HepG2 (cell line): ENCODE data around the gene APOD. TPM values are rescaled to one million over a fixed set of nuclear protein-coding genes. Genes with fewer than 3 reads are reported as not detected.
A peak's percentile ranks its signal among the peaks of the same experiment; 100 is the strongest.

Source experiments
- BRD4 ChIP-seq: sonication (generic); formaldehyde crosslinking; IDR thresholded peaks from 2 replicates; pipeline ENCODE4 v1.4.0; 2020; ENCODE audit warnings: missing genetic modification reagents
- DNMT3B ChIP-seq: conservative IDR thresholded peaks from 2 replicates; pipeline ENCODE4 v1.6.1; 2016; ENCODE audit warnings: missing biosample characterization, control low read depth
- GABPA ChIP-seq, 2 experiments: IDR thresholded peaks; 2 replicates each; pipeline ENCODE4 v1.6.1; 2011 to 2016; ENCODE audit warnings: low read depth in 2 of 2, low read length in 1 of 2, missing biosample characterization in 1 of 2, missing genetic modification characterization in 1 of 2
- HDAC6 ChIP-seq: fragments of 200-600 bp; sonication (generic); IDR thresholded peaks from 2 replicates; pipeline ENCODE4 v1.7.0; 2017; ENCODE audit warnings: mild to moderate bottlenecking, antibody characterized with exemption, low read length, low read depth
- HNF4A ChIP-seq: sonication (generic); formaldehyde crosslinking; IDR thresholded peaks from 2 replicates; pipeline ENCODE4 v1.4.0; 2020; ENCODE audit warnings: missing genetic modification reagents
- JUNB ChIP-seq: sonication (generic); formaldehyde crosslinking; IDR thresholded peaks from 2 replicates; pipeline ENCODE4 v1.8.0; 2022; ENCODE audit warnings: missing genetic modification reagents, mild to moderate bottlenecking, borderline replicate concordance
- MTA1 ChIP-seq: sonication (generic); formaldehyde crosslinking; IDR thresholded peaks from 2 replicates; pipeline ENCODE4 v1.4.0; 2020; ENCODE audit warnings: missing genetic modification reagents, mild to moderate bottlenecking, borderline replicate concordance
- RBAK ChIP-seq: sonication (generic); formaldehyde crosslinking; IDR thresholded peaks from 2 replicates; pipeline ENCODE4 v1.5.1; 2020; ENCODE audit warnings: mild to moderate bottlenecking, missing genetic modification reagents
- SUZ12 ChIP-seq: fragments of 150-350 bp; IDR thresholded peaks from 2 replicates; pipeline ENCODE4 v1.6.1; 2014; ENCODE audit warnings: low read depth, low read length
- TEAD2 ChIP-seq: sonication (generic); formaldehyde crosslinking; IDR thresholded peaks from 2 replicates; pipeline ENCODE4 v1.9.0; 2021; ENCODE audit warnings: missing genetic modification reagents
- ZEB1 ChIP-seq: IDR thresholded peaks from 2 replicates; pipeline ENCODE4 v1.6.1; 2012; ENCODE audit warnings: mild to moderate bottlenecking, low read depth, inconsistent platforms; ENCODE audit not compliant: insufficient replicate concordance
- ZFP62 ChIP-seq: sonication (generic); formaldehyde crosslinking; IDR thresholded peaks from 2 replicates; pipeline ENCODE4 v1.4.0; 2020; ENCODE audit warnings: missing genetic modification reagents
- ZNF282 ChIP-seq: fragments of 450-650 bp; IDR thresholded peaks from 2 replicates; pipeline ENCODE4 v1.6.1; 2018; ENCODE audit not compliant: partially characterized antibody
- ZNF3 ChIP-seq: IDR thresholded peaks from 2 replicates; pipeline ENCODE4 v1.7.0; 2017; ENCODE audit warnings: inconsistent platforms
- ZNF543 ChIP-seq: sonication (generic); formaldehyde crosslinking; IDR thresholded peaks from 2 replicates; pipeline ENCODE4 v1.4.0; 2020; ENCODE audit warnings: mild to moderate bottlenecking, missing genetic modification reagents
- ZNF557 ChIP-seq: sonication (generic); formaldehyde crosslinking; IDR thresholded peaks from 2 replicates; pipeline ENCODE4 v1.4.0; 2020; ENCODE audit warnings: missing genetic modification reagents
- polyA plus RNA-seq, 8 experiments: library from polyadenylated mRNA; depleted of rRNA in 3 of 8; stranded (reverse) in 7 of 8; unstranded in 1 of 8; fragments of >200 nt; fragmentation: Illumina TruSeq in 4 of 8; extraction: Trizol in 4 of 8; gene quantifications; 2 replicates each; pipeline versions ENCODE4 v1.2.1 to v1.2.3, GENCODE V29; 2011 to 2016; ENCODE audit warnings: low read depth in 4 of 8, missing spikeins in 1 of 8, mixed read lengths in 1 of 8; ENCODE audit not compliant: insufficient read depth in 1 of 8
- total RNA-seq, 5 experiments: library from RNA; depleted of rRNA; stranded (reverse); fragments of >200 nt; fragmentation: Illumina TruSeq; extraction: Trizol; gene quantifications; 2 replicates each; pipeline ENCODE4 v1.2.3, GENCODE V29; 2016; ENCODE audit warnings: low read depth in 1 of 5
- TF ChIP-seq, protein P1 (sequence below): IDR thresholded peaks from 2 replicates; pipeline ENCODE4 v1.6.1; 2016; ENCODE audit warnings: low read depth, borderline replicate concordance
- TF ChIP-seq, protein P2 (sequence below): sonication (generic); formaldehyde crosslinking; IDR thresholded peaks from 2 replicates; pipeline ENCODE4 v1.5.1; 2020; ENCODE audit warnings: missing genetic modification reagents, mild to moderate bottlenecking, borderline replicate concordance
- TF ChIP-seq, protein P3 (sequence below): IDR thresholded peaks from 2 replicates; pipeline ENCODE4 v1.6.1; 2016; ENCODE audit warnings: low read depth, missing genetic modification reagents, missing compliant biosample characterization

The APOD gene
- total and polyA plus RNA-seq, 2 of the 13 experiments (the other 11 are each of a cell fraction or from before 2014, with no cell fraction given) = not detected

DNA sequence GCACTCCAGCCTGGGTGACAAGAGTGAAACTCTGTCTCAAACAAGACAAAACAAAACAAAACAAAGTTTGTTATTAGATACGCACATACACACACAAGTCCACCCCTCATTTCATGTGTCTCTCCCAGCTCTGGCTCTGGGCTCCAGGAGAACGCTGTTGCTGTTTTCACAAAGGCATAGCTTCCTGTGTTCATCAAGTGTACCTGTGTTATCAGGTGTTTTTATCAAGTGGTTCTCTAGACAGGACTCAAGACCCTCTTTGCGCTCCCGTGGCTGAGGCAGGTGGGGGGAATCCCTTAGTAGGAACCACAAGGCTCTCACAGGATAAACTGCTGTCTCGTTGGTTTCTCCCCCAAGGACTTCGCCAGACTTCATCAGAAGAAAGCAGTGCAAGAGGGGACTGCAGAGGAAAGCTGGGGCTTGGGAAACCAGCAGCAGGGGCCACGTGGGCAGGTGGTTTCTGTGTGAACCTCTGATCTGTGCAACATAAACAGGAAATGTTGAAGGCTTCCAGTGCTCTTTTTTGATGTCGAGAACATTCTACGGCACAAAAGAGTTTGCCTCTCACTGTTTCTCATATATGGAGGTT lies 33.7 kb downstream of the APOD start (continued):
- TF ChIP-seq, protein P1, sequence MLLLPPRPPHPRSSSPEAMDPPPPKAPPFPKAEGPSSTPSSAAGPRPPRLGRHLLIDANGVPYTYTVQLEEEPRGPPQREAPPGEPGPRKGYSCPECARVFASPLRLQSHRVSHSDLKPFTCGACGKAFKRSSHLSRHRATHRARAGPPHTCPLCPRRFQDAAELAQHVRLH (CRISPR knock-in tag) = 0 out of 2 replicates have a peak, but pooled peaks have one; percentile 22
- TF ChIP-seq GABPA (IDR thresholded peaks at IDR 0.05; ENCODE audit: low read depth, low read length) = no peak
- peak; percentile 51 for TF ChIP-seq GABPA (CRISPR knock-in tag; IDR thresholded peaks at IDR 0.05; ENCODE audit: low read depth)
- no peak for TF ChIP-seq RBAK (CRISPR knock-in tag)
- TF ChIP-seq, protein P2, sequence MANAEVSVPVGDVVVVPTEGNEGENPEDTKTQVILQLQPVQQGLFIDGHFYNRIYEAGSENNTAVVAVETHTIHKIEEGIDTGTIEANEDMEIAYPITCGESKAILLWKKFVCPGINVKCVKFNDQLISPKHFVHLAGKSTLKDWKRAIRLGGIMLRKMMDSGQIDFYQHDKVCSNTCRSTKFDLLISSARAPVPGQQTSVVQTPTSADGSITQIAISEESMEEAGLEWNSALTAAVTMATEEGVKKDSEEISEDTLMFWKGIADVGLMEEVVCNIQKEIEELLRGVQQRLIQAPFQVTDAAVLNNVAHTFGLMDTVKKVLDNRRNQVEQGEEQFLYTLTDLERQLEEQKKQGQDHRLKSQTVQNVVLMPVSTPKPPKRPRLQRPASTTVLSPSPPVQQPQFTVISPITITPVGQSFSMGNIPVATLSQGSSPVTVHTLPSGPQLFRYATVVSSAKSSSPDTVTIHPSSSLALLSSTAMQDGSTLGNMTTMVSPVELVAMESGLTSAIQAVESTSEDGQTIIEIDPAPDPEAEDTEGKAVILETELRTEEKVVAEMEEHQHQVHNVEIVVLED = no peak
- TF ChIP-seq TEAD2 = no peak
- TF ChIP-seq ZNF3 (CRISPR knock-in tag) = no peak
- no peak for TF ChIP-seq SUZ12
- TF ChIP-seq DNMT3B = no peak
- no peak for TF ChIP-seq BRD4
- no peak for TF ChIP-seq MTA1 (CRISPR knock-in tag)
- TF ChIP-seq ZNF282 = no peak
- peak; percentile 50; the same call in 1 of the 2 replicates for TF ChIP-seq HNF4A (CRISPR knock-in tag)
- no peak for TF ChIP-seq JUNB
- no peak for TF ChIP-seq ZEB1
- no peak for TF ChIP-seq HDAC6
- TF ChIP-seq ZNF557 = peak; percentile 75; the same call in 1 of the 2 replicates
- TF ChIP-seq ZFP62 = no peak
- TF ChIP-seq ZNF543 (CRISPR knock-in tag) = no peak
- TF ChIP-seq, protein P3, sequence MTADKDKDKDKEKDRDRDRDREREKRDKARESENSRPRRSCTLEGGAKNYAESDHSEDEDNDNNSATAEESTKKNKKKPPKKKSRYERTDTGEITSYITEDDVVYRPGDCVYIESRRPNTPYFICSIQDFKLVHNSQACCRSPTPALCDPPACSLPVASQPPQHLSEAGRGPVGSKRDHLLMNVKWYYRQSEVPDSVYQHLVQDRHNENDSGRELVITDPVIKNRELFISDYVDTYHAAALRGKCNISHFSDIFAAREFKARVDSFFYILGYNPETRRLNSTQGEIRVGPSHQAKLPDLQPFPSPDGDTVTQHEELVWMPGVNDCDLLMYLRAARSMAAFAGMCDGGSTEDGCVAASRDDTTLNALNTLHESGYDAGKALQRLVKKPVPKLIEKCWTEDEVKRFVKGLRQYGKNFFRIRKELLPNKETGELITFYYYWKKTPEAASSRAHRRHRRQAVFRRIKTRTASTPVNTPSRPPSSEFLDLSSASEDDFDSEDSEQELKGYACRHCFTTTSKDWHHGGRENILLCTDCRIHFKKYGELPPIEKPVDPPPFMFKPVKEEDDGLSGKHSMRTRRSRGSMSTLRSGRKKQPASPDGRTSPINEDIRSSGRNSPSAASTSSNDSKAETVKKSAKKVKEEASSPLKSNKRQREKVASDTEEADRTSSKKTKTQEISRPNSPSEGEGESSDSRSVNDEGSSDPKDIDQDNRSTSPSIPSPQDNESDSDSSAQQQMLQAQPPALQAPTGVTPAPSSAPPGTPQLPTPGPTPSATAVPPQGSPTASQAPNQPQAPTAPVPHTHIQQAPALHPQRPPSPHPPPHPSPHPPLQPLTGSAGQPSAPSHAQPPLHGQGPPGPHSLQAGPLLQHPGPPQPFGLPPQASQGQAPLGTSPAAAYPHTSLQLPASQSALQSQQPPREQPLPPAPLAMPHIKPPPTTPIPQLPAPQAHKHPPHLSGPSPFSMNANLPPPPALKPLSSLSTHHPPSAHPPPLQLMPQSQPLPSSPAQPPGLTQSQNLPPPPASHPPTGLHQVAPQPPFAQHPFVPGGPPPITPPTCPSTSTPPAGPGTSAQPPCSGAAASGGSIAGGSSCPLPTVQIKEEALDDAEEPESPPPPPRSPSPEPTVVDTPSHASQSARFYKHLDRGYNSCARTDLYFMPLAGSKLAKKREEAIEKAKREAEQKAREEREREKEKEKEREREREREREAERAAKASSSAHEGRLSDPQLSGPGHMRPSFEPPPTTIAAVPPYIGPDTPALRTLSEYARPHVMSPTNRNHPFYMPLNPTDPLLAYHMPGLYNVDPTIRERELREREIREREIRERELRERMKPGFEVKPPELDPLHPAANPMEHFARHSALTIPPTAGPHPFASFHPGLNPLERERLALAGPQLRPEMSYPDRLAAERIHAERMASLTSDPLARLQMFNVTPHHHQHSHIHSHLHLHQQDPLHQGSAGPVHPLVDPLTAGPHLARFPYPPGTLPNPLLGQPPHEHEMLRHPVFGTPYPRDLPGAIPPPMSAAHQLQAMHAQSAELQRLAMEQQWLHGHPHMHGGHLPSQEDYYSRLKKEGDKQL = no peak
